HG03175 (cell line): ENCODE measurements around the gene KLRG1.

ENCODE experiments used
- ATAC-seq: cut with Tn5 transposase; IDR thresholded peaks from one replicate; pipeline ENCODE4 v1.9.1; 2021; ENCODE audit warnings: mild to moderate bottlenecking, moderate library complexity; ENCODE audit not compliant: unreplicated experiment

The KLRG1 gene

DNA sequence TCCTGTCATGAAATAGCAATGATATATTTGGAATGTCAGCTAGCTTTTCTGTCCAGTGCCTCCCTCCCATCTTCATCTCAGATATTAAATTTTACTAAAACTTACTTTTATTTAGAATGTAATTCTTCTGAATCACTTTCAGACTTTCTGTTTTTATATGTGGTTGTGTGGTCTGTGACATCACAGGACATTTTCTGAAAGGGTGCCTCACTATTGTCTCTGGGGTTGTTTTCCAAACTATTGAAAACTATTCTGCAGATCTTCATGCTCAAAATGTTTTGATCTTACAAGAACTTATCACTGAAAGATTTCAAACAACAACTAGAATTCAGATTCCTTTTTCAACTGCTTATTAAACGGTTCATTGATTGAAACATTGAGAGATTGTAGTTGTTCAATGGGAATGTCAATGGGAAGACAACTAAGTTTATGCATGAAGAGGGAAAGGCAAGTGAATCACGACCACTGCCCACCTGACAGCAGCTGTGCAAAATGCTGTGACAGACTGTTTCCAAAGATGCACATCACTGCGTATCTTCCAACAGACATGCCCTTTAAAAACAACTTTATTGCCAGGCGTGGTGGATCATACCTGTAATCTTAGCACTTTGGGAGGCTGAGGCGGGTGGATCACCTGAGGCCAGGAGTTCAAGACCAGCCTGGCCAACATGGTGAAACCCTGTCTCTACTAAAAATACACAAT is 51.3 kb downstream of the KLRG1 start:
- no peak for ATAC-seq

DNA sequence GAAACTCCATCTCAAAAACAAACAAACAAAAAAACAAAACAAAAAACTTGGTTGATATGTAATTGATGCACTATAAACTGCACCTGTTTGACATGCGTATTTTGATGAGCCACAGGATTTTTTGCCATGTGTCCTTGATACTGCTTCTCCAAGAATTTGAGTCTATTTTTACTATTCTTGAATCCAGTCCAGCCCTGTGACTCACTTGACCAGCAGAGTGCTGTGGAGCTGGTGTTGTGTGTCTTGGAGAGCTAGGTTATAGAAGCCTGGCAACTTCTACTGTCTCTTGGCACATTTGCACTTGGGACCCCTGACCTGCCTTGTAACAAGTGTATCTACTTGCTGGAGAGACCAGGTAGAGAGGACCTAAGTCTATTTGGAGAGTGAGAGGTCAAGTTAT is 52.0 kb downstream of the KLRG1 start:
- no peak for ATAC-seq

DNA sequence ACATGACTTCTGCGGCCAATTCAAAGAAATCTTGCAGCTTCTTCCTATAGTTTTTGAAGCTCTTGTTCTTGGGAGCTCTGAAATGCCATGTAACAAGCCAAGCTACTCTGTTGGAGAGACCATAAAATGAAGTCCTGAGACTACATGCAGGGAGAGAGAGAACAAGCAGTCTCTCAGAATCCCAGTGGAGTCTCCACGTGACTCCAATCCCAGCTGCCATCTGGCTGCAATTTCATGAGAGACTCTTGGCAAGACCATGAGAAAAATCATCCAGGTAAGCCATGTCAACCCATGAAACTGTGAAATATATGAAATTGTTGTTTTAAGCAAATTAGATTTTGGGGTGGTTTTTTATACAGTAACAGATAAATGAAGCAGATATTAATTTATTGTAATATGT is 54.4 kb downstream of the KLRG1 start:
- no peak for ATAC-seq

DNA sequence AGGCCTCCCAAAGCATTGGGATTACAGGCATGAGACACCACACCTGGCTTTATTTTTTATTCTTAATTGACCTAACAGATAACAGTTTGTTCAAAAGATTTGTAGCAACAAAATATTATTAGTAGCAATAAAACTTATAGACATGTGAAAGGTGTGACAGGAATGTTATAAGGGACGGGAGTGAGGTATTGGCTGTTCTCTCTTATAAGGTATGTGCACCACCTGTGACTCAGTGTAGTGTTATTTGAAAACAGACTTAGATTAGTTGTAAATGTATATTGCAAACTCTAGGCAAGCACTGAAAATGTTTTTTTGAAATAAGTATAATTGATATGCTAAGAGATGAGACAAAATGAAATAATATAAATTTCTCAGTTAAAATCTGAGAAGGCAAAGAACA is 57.8 kb downstream of the KLRG1 start:
- no peak for ATAC-seq

DNA sequence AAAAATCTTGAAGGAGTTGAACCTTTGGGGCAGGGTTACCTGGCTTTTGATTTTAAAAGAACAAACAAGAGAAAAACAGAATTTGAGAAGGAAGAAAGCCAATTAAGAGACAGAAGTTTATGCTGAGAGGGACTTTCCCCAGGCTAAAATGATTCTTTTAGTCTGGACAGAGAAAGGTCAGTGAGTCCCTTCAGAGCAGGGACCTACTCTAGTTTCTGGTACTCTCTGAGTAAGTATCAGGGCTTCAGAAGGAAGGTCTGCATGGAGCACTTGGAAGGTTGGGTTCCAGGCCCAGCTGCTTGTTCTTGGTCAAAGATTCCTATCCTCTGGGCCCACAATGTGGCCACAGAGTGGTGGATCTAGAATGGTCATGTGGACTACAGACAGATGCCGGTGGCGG is 59.6 kb downstream of the KLRG1 start:
- no peak for ATAC-seq

DNA sequence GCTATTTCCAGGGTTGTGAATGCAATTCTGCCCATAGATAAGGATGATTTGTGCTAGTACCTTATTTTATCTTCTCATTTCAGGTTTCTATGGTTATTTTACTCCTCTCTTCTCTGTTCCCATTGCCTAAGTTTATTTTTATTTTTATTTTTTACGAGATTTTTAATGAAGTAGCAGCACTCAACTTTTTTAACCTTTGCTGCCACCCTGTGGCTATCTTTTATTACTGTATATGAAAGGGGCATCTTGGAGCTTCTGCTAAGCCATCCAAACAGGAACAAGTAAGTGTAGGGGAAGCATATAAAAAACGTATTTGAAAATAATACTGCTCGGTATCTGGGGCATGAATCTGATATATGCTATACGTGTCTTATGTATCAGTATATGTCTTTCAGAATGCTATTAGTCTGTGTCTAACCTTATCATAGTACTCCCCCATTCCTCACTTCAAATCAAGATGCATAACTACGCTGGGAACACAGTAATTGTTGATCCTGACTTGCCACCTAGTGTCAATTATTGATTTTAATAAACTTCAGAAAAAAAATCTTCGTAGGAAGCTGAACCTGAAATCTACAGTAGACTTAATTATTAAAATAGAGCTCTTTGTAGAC is 60.3 kb downstream of the KLRG1 start:
- no peak for ATAC-seq

DNA sequence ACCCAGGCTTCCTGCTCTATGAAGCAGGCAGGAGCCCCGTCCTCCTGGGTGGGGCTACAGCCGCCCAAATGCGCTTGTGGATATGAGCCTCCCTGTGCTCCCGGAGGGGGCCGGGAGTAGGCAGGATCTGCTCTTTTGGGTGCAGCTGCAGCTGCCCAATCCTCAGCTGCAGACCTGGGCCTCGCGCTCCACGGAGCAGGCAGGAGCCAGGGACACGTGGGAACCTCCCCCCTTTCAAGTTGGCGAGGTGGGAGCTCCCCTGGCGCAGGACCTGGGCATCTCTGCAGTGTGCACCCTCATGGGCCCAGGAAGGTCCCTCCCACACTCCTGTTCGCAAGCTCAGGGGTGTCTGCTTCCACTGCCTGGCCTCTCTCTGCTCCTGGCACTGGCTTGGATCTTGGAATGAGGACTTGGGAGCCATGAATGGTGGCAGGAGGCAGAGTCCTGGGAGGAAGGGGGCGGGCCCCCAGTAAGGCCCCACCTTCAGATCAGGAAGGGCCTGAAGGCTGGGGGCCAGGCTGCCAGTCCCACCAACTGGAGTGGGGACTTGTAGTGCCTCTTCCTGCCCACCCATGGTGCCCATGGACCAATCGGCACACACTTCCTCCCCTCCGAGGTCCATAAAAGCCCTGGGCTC is 61.3 kb downstream of the KLRG1 start:
- no peak for ATAC-seq

DNA sequence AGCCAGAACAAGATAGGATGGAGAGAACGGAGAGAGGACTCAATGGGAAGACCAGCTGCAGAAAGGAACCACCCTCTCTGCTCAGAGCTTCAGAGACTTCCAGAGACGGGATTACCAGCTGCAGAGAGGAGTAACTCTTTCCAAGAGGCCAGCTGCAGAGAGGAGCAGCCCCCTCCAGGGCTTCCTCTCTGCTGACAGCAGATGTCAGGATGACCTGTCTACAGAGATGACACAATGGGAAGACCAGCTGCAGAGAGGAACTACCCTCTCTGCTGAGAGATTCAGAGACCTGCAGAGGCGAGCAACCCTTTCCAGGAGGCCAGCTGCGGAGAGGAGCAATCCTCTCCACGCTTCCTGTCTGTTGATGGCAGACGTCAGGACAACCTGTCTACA is 61.8 kb downstream of the KLRG1 start:
- no peak for ATAC-seq

DNA sequence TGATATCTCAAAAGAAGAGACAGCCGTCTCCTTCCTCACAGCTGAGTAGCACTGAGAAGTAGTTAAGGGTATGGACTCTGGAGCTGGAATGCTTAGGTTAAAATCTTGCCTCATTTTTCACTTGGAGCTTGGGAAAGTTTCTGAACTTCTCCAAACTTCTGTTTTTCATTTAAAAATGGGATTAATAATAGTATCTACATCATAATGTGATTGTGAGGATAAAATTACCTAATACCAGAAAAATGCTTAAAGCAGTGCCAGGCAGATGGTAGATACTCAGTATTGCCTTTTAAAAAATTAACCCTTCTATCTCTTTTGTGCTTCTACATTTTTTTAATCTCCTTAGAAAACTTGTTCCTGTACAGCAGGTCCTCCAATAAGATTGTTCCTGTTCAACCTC is 63.3 kb downstream of the KLRG1 start:
- no peak for ATAC-seq
